HT-29 (cell line): ENCODE measurements around the gene KIAA0513. TPM values are rescaled to one million over a fixed set of nuclear protein-coding genes. Genes with fewer than 3 reads are reported as not detected.
"Not testable (repeated sequence)": the region's sequence is repeated elsewhere in the genome, so short reads cannot be mapped to it uniquely, and the experiment has no call there.

Experiments used
- DNase-seq: peaks from one replicate; pipeline ENCODE4 v3.0.0-alpha.2; 2015; ENCODE audit warnings: low spot score
- total RNA-seq: library from RNA; depleted of rRNA; stranded (reverse); fragments of >200 nt; shearing (Covaris generic); gene quantifications from 2 replicates; pipeline ENCODE4 v1.2.3, GENCODE V29; 2014

The KIAA0513 gene
- total RNA-seq, 1 experiment from 2014 or later: 1.2 TPM

- DNase-seq: peak; percentile 42
Observed at GRCh38 chr16:85028685-85029407, 1.3 kb downstream of the KIAA0513 start.

DNA sequence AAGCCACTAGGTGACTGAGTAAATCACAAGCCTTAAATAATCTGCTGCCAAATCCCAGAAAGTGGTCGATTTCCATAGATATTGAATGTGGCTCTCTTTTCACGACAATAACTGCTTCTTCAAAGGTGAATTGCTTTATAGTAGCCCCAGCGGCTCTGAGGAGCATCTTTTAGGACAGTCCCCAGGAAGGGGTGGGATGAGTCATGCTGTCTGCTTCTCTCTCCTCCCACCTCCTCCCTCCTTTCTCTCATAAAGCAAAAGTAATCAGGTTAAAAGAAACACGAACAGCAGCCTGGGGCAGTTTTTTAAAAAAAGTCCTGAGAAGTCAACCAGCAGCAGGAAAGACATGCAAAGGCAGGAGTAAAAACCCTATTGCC, 1.8 kb downstream of the KIAA0513 start:
- peak; percentile 23 for DNase-seq

GRCh38 chr16:85029981-85030401, 2.4 kb downstream of the KIAA0513 start:
- DNase-seq: no peak

GRCh38 chr16:85031451-85031850, 3.9 kb downstream of the KIAA0513 start:
- DNase-seq: no peak

DNA sequence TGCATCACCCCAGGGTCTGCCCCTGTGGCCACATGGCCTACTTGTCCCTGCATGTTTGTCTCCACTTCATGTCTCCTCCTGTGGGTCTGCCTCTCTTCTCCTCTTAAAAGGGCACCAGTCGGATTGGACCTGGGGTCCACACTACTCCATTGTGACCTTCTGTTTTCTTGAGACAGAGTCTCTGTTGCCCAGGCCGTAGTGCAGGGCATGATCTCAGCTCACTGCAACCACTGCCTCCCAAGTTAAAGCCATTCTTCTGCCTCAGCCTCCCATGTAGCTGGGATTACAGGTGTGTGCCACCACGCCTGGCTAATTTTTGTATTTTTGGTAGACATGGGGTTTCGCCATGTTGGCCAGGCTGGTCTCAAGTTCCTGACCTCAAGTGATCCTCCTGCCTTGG, 4.6 kb downstream of the KIAA0513 start:
- DNase-seq: not testable (repeated sequence)

GRCh38 chr16:85033171-85033570, 5.6 kb downstream of the KIAA0513 start:
- no peak for DNase-seq

- DNase-seq: no peak
Observed at GRCh38 chr16:85034591-85035433, 7.2 kb downstream of the KIAA0513 start.

GRCh38 chr16:85036236-85037049, 8.8 kb downstream of the KIAA0513 start:
- DNase-seq: no peak

- DNase-seq: peak; percentile 47
Observed at GRCh38 chr16:85037050-85037410, 9.4 kb downstream of the KIAA0513 start.

- DNase-seq: no peak
Observed at GRCh38 chr16:85037721-85038120, 10.1 kb downstream of the KIAA0513 start.

DNA sequence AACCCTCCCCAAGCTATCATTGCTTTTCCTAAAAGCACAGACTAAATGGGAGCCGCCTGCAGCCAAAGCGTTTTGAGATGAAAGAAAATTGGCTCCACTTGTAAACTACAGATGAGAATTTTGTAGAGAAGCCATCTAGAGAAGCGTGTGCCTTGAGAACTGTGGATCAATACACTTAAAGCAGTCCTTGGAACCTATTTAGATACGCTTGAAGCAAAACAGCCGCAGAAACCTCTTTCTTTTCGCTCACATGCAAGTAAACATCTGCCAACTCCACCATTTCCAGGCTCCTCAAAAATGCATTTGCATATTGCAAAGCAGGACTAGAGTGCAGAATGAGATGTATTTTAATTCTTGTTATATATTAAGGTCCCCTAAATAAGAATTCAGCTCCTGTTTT, 13.1 kb downstream of the KIAA0513 start:
- DNase-seq: no peak

DNA sequence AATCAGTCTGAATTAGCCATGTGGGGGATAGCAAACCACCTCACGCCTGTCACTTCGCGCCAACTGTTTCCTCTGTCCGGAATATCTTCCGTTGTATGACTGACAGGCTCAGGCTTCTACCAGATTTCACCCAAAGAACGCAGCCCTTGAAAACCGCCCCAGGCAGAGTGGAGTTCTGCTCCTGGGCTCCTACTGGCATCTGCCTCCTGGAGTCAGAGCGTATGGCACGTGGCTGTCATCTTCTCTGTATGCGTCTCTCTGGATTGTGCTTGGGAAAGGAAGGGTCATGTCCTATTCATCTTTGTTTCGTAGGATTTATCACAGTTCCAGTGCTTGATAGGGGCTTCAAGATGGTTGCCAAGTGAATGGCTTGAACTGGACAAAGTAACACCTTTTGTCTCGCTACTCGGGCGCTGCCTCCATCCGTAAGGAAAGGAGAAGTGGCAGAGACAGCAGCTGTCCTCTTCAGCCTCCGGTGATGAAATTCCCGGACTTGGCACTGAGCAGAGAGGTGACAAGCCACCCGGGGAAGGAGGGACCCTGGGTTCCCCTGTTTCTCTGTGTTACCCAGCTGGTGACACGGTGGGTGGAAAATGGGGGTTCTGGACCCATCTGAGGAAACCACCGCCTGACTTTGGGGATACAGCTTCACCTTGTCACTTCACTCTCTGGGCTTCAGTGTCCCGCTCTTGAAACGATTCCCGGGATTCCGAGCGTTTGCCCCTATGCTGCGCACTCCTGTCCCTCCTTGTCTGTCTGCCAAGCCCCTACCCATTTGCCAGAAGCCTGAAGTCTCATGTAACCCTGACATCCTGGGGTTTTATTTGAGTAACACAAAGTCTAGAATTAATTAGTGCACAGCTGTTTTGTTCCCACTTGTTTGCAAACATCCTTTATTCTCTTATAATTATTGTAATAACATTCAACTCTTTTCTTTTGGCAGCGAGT, 13.9 kb downstream of the KIAA0513 start:
- no peak for DNase-seq

DNA sequence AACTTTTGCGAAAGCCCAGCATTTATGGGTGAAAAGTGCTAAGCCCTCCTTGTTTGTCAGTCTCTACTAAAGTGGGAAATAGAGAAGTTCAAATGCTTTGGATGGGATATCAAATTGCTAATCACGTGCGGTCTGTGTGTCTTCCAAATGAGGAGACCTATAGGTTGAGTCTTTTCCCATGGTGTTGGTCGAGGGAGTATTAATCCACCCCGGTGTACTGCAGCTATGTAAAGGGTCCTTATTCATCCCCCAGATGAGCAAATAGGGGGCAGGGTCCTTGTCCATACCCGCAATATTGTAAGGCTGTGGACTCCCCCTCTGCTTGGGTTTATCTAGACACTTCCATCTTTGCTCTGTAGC, 14.6 kb downstream of the KIAA0513 start:
- DNase-seq: no peak

GRCh38 chr16:85042606-85043005, 15.0 kb downstream of the KIAA0513 start:
- DNase-seq: no peak

DNA sequence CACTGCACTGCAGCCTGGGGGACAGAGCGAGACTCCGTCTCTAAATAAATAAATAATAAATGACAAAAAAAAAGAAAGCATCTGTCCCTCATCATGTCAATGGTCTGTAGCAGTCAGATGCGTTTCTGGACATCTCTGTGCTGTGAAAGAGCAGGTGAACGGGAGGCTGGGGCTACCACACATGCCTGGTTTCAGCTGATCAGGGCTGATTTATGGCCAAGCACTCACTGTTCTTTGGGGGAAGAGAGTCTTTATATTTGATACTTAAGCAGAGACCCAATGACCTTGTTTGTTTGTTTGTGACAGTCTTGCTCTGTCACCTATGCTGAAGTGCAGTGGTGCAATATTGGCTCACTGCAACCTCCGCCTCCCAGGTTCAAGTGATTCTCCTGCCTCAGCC, 17.5 kb downstream of the KIAA0513 start:
- DNase-seq: no peak

GRCh38 chr16:85045641-85046471, 18.3 kb downstream of the KIAA0513 start:
- no peak for DNase-seq

DNA sequence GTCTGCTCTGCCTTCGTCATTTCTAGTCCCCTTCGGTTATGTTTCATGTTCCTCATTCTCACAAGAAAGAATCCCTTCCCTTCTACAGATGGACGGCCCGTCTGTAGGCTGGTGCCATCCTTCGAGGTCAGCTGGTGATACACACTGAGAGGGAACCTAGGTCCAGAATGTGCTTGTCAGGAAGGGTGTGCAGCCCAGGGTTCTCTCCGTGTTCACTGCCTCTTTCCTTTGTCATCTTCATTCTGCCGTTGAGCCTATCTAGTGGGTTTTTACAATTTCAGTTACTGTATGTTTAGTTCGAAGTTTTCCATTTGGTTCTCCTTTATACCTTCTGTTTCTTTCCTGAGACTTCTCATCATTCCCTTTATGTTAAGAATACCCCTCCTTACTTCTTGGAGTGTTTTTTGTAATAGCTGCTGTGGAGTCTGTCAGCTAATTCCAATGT, 18.9 kb downstream of the KIAA0513 start:
- no peak for DNase-seq

GRCh38 chr16:85046931-85047866, 19.6 kb downstream of the KIAA0513 start:
- DNase-seq: peak; percentile 19
